ENCODE results near the gene PITPNC1.

DNA sequence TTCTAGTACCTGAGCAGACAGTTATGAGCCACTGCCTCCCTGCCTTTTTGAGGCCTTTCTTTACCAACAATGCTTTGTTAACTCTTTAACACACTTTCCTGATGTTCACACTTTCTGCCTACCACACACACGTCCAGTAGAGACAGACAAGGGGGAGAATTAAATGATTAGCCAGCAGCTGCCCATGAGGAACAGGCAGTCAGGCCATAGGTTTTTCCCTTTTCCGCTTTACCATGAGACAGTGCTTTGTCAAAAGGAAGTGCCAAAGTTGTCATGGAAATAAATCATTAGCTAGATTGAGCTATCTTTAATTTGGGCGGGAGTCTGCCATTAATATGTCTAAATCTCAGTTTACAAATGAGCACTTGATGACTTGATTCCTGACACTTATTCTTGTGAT is 102.1 kb downstream of the PITPNC1 start:
- TF ChIP-seq HMG20A (CRISPR knock-in tag; IDR thresholded peaks at IDR 0.05; ENCODE audit: borderline replicate concordance) (no peak), CTCF (CRISPR knock-in tag; IDR thresholded peaks at IDR 0.05) (no peak), SOX13 (IDR thresholded peaks at IDR 0.05) (no peak), SOX13 (CRISPR knock-in tag; conservative IDR thresholded peaks at IDR 0.05 in 1 of 2, IDR thresholded peaks at IDR 0.05 in 1 of 2) (no peak), ZNF704 (CRISPR knock-in tag; IDR thresholded peaks at IDR 0.05; ENCODE audit: borderline replicate concordance) (no peak), ELF1 (CRISPR knock-in tag; IDR thresholded peaks at IDR 0.05) (no peak)
- TF ChIP-seq, protein P1, sequence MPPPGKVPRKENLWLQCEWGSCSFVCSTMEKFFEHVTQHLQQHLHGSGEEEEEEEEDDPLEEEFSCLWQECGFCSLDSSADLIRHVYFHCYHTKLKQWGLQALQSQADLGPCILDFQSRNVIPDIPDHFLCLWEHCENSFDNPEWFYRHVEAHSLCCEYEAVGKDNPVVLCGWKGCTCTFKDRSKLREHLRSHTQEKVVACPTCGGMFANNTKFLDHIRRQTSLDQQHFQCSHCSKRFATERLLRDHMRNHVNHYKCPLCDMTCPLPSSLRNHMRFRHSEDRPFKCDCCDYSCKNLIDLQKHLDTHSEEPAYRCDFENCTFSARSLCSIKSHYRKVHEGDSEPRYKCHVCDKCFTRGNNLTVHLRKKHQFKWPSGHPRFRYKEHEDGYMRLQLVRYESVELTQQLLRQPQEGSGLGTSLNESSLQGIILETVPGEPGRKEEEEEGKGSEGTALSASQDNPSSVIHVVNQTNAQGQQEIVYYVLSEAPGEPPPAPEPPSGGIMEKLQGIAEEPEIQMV (CRISPR knock-in tag; IDR thresholded peaks at IDR 0.05; ENCODE audit: low read depth): no peak
- TF ChIP-seq, protein P2, sequence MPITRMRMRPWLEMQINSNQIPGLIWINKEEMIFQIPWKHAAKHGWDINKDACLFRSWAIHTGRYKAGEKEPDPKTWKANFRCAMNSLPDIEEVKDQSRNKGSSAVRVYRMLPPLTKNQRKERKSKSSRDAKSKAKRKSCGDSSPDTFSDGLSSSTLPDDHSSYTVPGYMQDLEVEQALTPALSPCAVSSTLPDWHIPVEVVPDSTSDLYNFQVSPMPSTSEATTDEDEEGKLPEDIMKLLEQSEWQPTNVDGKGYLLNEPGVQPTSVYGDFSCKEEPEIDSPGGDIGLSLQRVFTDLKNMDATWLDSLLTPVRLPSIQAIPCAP (CRISPR knock-in tag; IDR thresholded peaks at IDR 0.05; ENCODE audit: low read depth): no peak
